MM.1S (cell line): ENCODE measurements around the gene IL22RA1.

Experiments used
- EZH2phosphoT487 ChIP-seq: fragments of 300-600 bp; sonication (generic); IDR thresholded peaks from 2 replicates; pipeline ENCODE4 v1.6.1; 2018; ENCODE audit warnings: antibody characterized with exemption, low read length
- TF ChIP-seq, protein P1 (sequence below): fragments of 300-600 bp; sonication (generic); IDR thresholded peaks from 2 replicates; pipeline ENCODE4 v1.5.1; 2016; ENCODE audit warnings: antibody characterized with exemption, low read length, mixed read lengths

GRCh38 chr1:24113641-24114033 lies 29.3 kb downstream of the IL22RA1 start:
- TF ChIP-seq, protein P1, sequence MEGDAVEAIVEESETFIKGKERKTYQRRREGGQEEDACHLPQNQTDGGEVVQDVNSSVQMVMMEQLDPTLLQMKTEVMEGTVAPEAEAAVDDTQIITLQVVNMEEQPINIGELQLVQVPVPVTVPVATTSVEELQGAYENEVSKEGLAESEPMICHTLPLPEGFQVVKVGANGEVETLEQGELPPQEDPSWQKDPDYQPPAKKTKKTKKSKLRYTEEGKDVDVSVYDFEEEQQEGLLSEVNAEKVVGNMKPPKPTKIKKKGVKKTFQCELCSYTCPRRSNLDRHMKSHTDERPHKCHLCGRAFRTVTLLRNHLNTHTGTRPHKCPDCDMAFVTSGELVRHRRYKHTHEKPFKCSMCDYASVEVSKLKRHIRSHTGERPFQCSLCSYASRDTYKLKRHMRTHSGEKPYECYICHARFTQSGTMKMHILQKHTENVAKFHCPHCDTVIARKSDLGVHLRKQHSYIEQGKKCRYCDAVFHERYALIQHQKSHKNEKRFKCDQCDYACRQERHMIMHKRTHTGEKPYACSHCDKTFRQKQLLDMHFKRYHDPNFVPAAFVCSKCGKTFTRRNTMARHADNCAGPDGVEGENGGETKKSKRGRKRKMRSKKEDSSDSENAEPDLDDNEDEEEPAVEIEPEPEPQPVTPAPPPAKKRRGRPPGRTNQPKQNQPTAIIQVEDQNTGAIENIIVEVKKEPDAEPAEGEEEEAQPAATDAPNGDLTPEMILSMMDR = no peak
- TF ChIP-seq EZH2phosphoT487 = no peak
